GM12801 (cell line): ENCODE measurements around the gene ST6GALNAC3.

Experiments
- TF ChIP-seq, protein P1 (sequence below): IDR thresholded peaks from one replicate; pipeline ENCODE4 v1.5.1; 2011; ENCODE audit warnings: control low read depth; ENCODE audit not compliant: insufficient read length; ENCODE audit errors: extremely low read depth

Gene ST6GALNAC3

GRCh38 chr1:76547916-76548315 is 473.4 kb downstream of the ST6GALNAC3 start:
- TF ChIP-seq, protein P1, sequence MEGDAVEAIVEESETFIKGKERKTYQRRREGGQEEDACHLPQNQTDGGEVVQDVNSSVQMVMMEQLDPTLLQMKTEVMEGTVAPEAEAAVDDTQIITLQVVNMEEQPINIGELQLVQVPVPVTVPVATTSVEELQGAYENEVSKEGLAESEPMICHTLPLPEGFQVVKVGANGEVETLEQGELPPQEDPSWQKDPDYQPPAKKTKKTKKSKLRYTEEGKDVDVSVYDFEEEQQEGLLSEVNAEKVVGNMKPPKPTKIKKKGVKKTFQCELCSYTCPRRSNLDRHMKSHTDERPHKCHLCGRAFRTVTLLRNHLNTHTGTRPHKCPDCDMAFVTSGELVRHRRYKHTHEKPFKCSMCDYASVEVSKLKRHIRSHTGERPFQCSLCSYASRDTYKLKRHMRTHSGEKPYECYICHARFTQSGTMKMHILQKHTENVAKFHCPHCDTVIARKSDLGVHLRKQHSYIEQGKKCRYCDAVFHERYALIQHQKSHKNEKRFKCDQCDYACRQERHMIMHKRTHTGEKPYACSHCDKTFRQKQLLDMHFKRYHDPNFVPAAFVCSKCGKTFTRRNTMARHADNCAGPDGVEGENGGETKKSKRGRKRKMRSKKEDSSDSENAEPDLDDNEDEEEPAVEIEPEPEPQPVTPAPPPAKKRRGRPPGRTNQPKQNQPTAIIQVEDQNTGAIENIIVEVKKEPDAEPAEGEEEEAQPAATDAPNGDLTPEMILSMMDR: no peak

DNA sequence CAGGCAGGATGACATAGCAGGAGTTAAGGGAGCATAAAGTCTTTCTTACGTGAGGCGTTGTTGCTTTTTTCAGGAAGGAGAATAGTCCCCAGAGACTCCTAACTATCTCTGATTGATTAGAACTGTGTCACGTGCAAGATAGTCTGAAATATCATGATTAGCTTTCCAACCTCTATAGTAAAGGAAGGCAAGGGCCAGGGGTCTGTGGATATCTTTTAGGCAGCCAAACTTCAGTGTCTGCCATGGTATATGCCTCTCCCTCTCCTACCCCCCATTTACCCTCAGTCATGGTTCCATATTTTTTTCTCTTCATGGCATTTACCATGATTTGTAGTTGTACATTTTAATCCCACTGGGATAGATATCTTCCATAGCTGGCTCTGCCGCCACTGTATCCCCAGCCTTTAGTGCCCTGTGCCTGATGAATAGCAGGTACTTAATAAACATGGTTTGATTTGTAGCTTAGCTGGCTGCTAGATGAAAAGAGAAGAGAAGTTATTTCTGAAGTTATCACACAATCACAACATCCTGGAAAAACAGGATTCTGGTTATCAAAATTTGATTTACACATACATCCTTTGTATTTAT is 474.1 kb downstream of the ST6GALNAC3 start:
- TF ChIP-seq, protein P1: no peak

DNA sequence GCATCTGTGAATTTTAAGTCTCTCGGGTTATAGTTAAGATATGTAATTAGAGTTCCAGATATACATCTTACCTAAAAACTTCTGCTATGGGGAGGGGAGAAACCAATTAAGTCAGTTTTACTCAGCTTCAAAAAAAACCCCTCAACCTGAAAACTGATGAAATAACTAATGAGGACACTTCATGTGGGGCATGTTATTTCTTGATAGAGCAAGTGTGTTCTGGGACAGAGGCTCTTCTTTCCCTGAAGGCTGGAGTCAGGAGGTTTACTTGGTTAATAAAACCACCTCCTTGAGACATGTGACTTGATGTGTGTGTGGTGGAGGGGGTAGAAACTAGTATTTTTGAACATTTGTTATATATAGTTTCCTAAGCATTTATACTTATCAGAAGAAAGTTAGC is 479.7 kb downstream of the ST6GALNAC3 start:
- TF ChIP-seq, protein P1: no peak

- TF ChIP-seq, protein P1: no peak
Observed at GRCh38 chr1:76562292-76562691, 487.7 kb downstream of the ST6GALNAC3 start.

GRCh38 chr1:76568573-76569238 is 494.2 kb downstream of the ST6GALNAC3 start:
- TF ChIP-seq, protein P1: no peak

GRCh38 chr1:76571248-76571647 is 496.7 kb downstream of the ST6GALNAC3 start:
- TF ChIP-seq, protein P1: no peak

DNA sequence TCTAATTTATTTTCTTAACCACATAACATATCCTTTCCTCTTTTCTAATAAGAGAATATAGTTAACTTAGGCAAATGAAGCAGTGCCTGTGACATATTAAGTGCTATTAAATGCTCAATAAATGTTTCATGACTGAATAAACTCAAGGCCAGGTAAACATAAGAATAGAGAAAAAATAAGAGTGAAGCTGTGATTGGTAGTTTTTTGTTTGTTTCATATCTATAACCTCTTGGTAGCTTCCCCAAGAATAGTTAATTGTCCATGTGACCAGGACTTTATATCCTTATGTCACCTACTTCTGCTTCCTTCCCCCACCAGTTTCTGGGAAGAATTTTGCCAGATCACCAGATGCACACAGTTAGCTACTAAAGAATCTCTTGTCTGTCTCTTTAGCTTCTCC is 497.7 kb downstream of the ST6GALNAC3 start:
- TF ChIP-seq, protein P1: no peak
